HG03457 (cell line): Measurements from ENCODE around the gene GPR155.
A peak's percentile ranks its signal among the peaks of the same experiment; 100 is the strongest.
"Not testable (repeated sequence)": the region's sequence is repeated elsewhere in the genome, so short reads cannot be mapped to it uniquely, and the experiment has no call there.

Source experiments
- ATAC-seq: cut with Tn5 transposase; IDR thresholded peaks from one replicate; pipeline ENCODE4 v1.9.1; 2021; ENCODE audit warnings: moderate number of reproducible peaks; ENCODE audit not compliant: unreplicated experiment

Gene GPR155

GRCh38 chr2:174442546-174443510, 44.0 kb downstream of the GPR155 start:
- no peak for ATAC-seq

- no peak for ATAC-seq
Observed at GRCh38 chr2:174439950-174440349, 46.9 kb downstream of the GPR155 start.

GRCh38 chr2:174439323-174439722, 47.5 kb downstream of the GPR155 start:
- ATAC-seq = no peak

- no peak for ATAC-seq
Observed at GRCh38 chr2:174438146-174438886, 48.5 kb downstream of the GPR155 start.

GRCh38 chr2:174436351-174436750, 50.5 kb downstream of the GPR155 start:
- no peak for ATAC-seq

- ATAC-seq = no peak
Observed at GRCh38 chr2:174431902-174432301, 54.9 kb downstream of the GPR155 start.

GRCh38 chr2:174430066-174430465, 56.8 kb downstream of the GPR155 start:
- no peak for ATAC-seq

- ATAC-seq = no peak
Observed at GRCh38 chr2:174428214-174428613, 58.6 kb downstream of the GPR155 start.

- no peak for ATAC-seq
Observed at GRCh38 chr2:174412256-174412655, 74.6 kb downstream of the GPR155 start.

- ATAC-seq = not testable (repeated sequence)
Observed at GRCh38 chr2:174410039-174410438, 76.8 kb downstream of the GPR155 start.

- no peak for ATAC-seq
Observed at GRCh38 chr2:174403628-174404027, 83.2 kb downstream of the GPR155 start.

GRCh38 chr2:174400853-174401252, 86.0 kb downstream of the GPR155 start:
- no peak for ATAC-seq

- ATAC-seq = no peak
Observed at GRCh38 chr2:174399171-174399570, 87.7 kb downstream of the GPR155 start.

- ATAC-seq = no peak
Observed at GRCh38 chr2:174397773-174398172, 89.1 kb downstream of the GPR155 start.

- ATAC-seq = peak; percentile 21
Observed at GRCh38 chr2:174395969-174396630, 90.7 kb downstream of the GPR155 start.

GRCh38 chr2:174395284-174395968, 91.4 kb downstream of the GPR155 start, which contains the start of gene SCRN3:
Gene SCRN3, plus strand, starts transcription at chr2:174395730. Its CDS starts 2,554 bp downstream, at chr2:174398284.
- peak; percentile 92 for ATAC-seq

- no peak for ATAC-seq
Observed at GRCh38 chr2:174392706-174393105, 94.1 kb downstream of the GPR155 start.

- ATAC-seq = not testable (repeated sequence)
Observed at GRCh38 chr2:174390303-174390702, 96.5 kb downstream of the GPR155 start.

- ATAC-seq = no peak
Observed at GRCh38 chr2:174389542-174389941, 97.3 kb downstream of the GPR155 start.

GRCh38 chr2:174388706-174389105, 98.1 kb downstream of the GPR155 start:
- not testable (repeated sequence) for ATAC-seq

GRCh38 chr2:174385201-174385600, 101.6 kb downstream of the GPR155 start:
- ATAC-seq = no peak
